ENCODE data around the gene STARD5. TPM values are rescaled to one million over a fixed set of nuclear protein-coding genes. Genes with fewer than 3 reads are reported as not detected.

Gene STARD5
- total and polyA plus RNA-seq, 2 experiments from 2014 or later = 3.8 to 10.1 TPM

DNA sequence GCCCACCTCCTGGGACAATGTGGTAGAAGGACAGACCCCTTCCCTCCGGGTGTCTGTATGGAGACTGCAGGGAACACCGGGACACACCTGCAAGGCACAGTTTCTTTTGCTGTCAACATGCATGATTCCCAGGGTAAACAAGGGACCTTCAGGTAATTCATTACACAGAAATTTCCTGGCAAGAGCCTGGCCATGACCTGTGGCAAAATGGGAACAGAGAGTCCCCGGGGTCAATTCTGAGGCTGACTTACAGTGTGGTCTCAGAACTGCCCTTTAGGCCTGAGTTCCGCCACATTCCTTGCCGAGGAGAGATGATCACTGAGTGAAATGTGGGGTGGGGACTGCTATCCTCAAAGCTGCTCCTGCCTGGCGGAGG lies 6.3 kb downstream of the STARD5 start:
- Histone ChIP-seq H3F3A (replicated peaks; ENCODE audit: low read depth) (no peaks in the 10 kb centered on the region), H4K20me1 (replicated peaks; ENCODE audit: insufficient read depth) (no peaks in the 10 kb centered on the region), H3K4me1 (ENCODE audit: insufficient read depth) (no peaks in the 10 kb centered on the region), H2AFZ (no peak overlapping the region), H3K9me2 (ENCODE audit: insufficient read depth) (no peaks in the 10 kb centered on the region), H3K4me2 (no peak overlapping the region), H3K79me2 (replicated peaks; ENCODE audit: insufficient read depth) (no peaks in the 10 kb centered on the region), H3K4me3 (no peak overlapping the region), H3K36me3 (ENCODE audit: insufficient read depth) (no peaks in the 10 kb centered on the region), H3K27me3 (ENCODE audit: insufficient read depth) (no peaks in the 10 kb centered on the region), H3K27ac (ENCODE audit: low read depth) (no peak overlapping the region)
- Mint-ChIP-seq H3K4me1 (0 out of 3 replicates have a peak, but pooled peaks cover 4% of the 10 kb centered on the region), H3K27ac (no peak overlapping the region), H3K9me3 (no peaks in the 10 kb centered on the region), H3K36me3 (ENCODE audit: low read depth) (peaks cover 17% of the 10 kb centered on the region; the same call in 2 of the 3 replicates), H3K27me3 (ENCODE audit: insufficient read depth, low read depth, poor library complexity) (peaks cover 2% of the 10 kb centered on the region), H3K4me3 (no peak overlapping the region)
- no peak for ATAC-seq
- TF ChIP-seq CREB1 (CRISPR knock-in tag; IDR thresholded peaks at IDR 0.05; ENCODE audit: low read depth) (no peak), ZNF114 (CRISPR knock-in tag; IDR thresholded peaks at IDR 0.05) (no peak), POLR2AphosphoS5 (IDR thresholded peaks at IDR 0.05; ENCODE audit: low read depth) (no peak), JUNB (IDR thresholded peaks at IDR 0.05; ENCODE audit: unreplicated experiment) (no peak), NANOG (IDR thresholded peaks at IDR 0.05; ENCODE audit: borderline replicate concordance) (no peak), EZH2phosphoT487 (IDR thresholded peaks at IDR 0.05; ENCODE audit: unreplicated experiment) (no peak), EZH2 (IDR thresholded peaks at IDR 0.05; ENCODE audit: low read depth, unreplicated experiment) (no peak), ZNF331 (CRISPR knock-in tag; IDR thresholded peaks at IDR 0.05; ENCODE audit: low read depth) (no peak), STAT1 (IDR thresholded peaks at IDR 0.05; ENCODE audit: unreplicated experiment) (no peak)
- TF ChIP-seq, protein P1, sequence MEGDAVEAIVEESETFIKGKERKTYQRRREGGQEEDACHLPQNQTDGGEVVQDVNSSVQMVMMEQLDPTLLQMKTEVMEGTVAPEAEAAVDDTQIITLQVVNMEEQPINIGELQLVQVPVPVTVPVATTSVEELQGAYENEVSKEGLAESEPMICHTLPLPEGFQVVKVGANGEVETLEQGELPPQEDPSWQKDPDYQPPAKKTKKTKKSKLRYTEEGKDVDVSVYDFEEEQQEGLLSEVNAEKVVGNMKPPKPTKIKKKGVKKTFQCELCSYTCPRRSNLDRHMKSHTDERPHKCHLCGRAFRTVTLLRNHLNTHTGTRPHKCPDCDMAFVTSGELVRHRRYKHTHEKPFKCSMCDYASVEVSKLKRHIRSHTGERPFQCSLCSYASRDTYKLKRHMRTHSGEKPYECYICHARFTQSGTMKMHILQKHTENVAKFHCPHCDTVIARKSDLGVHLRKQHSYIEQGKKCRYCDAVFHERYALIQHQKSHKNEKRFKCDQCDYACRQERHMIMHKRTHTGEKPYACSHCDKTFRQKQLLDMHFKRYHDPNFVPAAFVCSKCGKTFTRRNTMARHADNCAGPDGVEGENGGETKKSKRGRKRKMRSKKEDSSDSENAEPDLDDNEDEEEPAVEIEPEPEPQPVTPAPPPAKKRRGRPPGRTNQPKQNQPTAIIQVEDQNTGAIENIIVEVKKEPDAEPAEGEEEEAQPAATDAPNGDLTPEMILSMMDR (conservative IDR thresholded peaks at IDR 0.05; ENCODE audit: low read depth in 2 of 2) = no peak
- TF ChIP-seq, protein P2, sequence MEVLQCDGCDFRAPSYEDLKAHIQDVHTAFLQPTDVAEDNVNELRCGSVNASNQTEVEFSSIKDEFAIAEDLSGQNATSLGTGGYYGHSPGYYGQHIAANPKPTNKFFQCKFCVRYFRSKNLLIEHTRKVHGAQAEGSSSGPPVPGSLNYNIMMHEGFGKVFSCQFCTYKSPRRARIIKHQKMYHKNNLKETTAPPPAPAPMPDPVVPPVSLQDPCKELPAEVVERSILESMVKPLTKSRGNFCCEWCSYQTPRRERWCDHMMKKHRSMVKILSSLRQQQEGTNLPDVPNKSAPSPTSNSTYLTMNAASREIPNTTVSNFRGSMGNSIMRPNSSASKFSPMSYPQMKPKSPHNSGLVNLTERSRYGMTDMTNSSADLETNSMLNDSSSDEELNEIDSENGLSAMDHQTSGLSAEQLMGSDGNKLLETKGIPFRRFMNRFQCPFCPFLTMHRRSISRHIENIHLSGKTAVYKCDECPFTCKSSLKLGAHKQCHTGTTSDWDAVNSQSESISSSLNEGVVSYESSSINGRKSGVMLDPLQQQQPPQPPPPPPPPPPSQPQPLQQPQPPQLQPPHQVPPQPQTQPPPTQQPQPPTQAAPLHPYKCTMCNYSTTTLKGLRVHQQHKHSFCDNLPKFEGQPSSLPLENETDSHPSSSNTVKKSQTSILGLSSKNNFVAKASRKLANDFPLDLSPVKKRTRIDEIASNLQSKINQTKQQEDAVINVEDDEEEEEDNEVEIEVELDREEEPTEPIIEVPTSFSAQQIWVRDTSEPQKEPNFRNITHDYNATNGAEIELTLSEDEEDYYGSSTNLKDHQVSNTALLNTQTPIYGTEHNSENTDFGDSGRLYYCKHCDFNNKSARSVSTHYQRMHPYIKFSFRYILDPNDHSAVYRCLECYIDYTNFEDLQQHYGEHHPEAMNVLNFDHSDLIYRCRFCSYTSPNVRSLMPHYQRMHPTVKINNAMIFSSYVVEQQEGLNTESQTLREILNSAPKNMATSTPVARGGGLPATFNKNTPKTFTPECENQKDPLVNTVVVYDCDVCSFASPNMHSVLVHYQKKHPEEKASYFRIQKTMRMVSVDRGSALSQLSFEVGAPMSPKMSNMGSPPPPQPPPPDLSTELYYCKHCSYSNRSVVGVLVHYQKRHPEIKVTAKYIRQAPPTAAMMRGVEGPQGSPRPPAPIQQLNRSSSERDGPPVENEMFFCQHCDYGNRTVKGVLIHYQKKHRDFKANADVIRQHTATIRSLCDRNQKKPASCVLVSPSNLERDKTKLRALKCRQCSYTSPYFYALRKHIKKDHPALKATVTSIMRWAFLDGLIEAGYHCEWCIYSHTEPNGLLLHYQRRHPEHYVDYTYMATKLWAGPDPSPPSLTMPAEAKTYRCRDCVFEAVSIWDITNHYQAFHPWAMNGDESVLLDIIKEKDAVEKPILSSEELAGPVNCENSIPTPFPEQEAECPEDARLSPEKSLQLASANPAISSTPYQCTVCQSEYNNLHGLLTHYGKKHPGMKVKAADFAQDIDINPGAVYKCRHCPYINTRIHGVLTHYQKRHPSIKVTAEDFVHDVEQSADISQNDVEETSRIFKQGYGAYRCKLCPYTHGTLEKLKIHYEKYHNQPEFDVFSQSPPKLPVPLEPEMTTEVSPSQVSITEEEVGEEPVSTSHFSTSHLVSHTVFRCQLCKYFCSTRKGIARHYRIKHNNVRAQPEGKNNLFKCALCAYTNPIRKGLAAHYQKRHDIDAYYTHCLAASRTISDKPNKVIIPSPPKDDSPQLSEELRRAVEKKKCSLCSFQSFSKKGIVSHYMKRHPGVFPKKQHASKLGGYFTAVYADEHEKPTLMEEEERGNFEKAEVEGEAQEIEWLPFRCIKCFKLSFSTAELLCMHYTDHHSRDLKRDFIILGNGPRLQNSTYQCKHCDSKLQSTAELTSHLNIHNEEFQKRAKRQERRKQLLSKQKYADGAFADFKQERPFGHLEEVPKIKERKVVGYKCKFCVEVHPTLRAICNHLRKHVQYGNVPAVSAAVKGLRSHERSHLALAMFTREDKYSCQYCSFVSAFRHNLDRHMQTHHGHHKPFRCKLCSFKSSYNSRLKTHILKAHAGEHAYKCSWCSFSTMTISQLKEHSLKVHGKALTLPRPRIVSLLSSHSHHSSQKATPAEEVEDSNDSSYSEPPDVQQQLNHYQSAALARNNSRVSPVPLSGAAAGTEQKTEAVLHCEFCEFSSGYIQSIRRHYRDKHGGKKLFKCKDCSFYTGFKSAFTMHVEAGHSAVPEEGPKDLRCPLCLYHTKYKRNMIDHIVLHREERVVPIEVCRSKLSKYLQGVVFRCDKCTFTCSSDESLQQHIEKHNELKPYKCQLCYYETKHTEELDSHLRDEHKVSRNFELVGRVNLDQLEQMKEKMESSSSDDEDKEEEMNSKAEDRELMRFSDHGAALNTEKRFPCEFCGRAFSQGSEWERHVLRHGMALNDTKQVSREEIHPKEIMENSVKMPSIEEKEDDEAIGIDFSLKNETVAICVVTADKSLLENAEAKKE (CRISPR knock-in tag; IDR thresholded peaks at IDR 0.05) = no peak
- TF ChIP-seq, protein P3, sequence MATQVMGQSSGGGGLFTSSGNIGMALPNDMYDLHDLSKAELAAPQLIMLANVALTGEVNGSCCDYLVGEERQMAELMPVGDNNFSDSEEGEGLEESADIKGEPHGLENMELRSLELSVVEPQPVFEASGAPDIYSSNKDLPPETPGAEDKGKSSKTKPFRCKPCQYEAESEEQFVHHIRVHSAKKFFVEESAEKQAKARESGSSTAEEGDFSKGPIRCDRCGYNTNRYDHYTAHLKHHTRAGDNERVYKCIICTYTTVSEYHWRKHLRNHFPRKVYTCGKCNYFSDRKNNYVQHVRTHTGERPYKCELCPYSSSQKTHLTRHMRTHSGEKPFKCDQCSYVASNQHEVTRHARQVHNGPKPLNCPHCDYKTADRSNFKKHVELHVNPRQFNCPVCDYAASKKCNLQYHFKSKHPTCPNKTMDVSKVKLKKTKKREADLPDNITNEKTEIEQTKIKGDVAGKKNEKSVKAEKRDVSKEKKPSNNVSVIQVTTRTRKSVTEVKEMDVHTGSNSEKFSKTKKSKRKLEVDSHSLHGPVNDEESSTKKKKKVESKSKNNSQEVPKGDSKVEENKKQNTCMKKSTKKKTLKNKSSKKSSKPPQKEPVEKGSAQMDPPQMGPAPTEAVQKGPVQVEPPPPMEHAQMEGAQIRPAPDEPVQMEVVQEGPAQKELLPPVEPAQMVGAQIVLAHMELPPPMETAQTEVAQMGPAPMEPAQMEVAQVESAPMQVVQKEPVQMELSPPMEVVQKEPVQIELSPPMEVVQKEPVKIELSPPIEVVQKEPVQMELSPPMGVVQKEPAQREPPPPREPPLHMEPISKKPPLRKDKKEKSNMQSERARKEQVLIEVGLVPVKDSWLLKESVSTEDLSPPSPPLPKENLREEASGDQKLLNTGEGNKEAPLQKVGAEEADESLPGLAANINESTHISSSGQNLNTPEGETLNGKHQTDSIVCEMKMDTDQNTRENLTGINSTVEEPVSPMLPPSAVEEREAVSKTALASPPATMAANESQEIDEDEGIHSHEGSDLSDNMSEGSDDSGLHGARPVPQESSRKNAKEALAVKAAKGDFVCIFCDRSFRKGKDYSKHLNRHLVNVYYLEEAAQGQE (IDR thresholded peaks at IDR 0.05; ENCODE audit: unreplicated experiment) = no peak
- TF ChIP-seq, protein P4, sequence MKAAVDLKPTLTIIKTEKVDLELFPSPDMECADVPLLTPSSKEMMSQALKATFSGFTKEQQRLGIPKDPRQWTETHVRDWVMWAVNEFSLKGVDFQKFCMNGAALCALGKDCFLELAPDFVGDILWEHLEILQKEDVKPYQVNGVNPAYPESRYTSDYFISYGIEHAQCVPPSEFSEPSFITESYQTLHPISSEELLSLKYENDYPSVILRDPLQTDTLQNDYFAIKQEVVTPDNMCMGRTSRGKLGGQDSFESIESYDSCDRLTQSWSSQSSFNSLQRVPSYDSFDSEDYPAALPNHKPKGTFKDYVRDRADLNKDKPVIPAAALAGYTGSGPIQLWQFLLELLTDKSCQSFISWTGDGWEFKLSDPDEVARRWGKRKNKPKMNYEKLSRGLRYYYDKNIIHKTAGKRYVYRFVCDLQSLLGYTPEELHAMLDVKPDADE (IDR thresholded peaks at IDR 0.05) = no peak
- DNase-seq (ENCODE audit: low spot score) = no peak

All from GM23338 (cell line).